Sigmoid colon (tissue), 7 donors: ENCODE measurements around the gene ZP1. TPM values are rescaled to one million over a fixed set of nuclear protein-coding genes. Genes with fewer than 3 reads are reported as not detected.

Experiments used
- DNase-seq: peaks from one replicate; pipeline ENCODE4 v3.0.0-alpha.2; 2019
- H3K27ac ChIP-seq, 4 donors: fragments of 200-600 bp; sonication (generic); one replicate each; pipeline ENCODE4 v1.5.1; 2016 to 2019; ENCODE audit warnings: mild to moderate bottlenecking in 1 of 4
- H3K27me3 ChIP-seq, 3 donors: fragments of 200-600 bp; sonication (generic); one replicate each; pipeline ENCODE4 v1.5.1; 2019; ENCODE audit warnings: mild to moderate bottlenecking in 1 of 3
- H3K36me3 ChIP-seq, 4 donors: fragments of 200-600 bp; sonication (generic); one replicate each; pipeline ENCODE4 v1.5.1; 2016 to 2019
- H3K4me1 ChIP-seq, 4 donors: fragments of 200-600 bp; sonication (generic); one replicate each; pipeline ENCODE4 v1.5.1; 2017 to 2019
- H3K4me3 ChIP-seq, 4 donors: fragments of 200-600 bp; sonication (generic); one replicate each; pipeline ENCODE4 v1.5.1; 2017 to 2019; ENCODE audit warnings: mild to moderate bottlenecking in 2 of 4, moderate library complexity in 1 of 4
- H3K9me3 ChIP-seq, 4 donors: fragments of 200-600 bp in 3 of 4; sonication (generic) in 3 of 4; one replicate each; pipeline versions ENCODE4 v1.5.1 to v1.6.1; 2013 to 2019
- EP300 ChIP-seq, 4 donors: sonication (generic); formaldehyde crosslinking; IDR thresholded peaks; one replicate each; pipeline ENCODE4 v1.6.1; 2017; ENCODE audit warnings: antibody characterized with exemption in 4 of 4
- POLR2A ChIP-seq, 2 donors: fragments of 450-650 bp; IDR thresholded peaks; one replicate each; pipeline ENCODE4 v1.6.1; 2016; ENCODE audit warnings: antibody characterized with exemption in 2 of 2, mild to moderate bottlenecking in 2 of 2, moderate library complexity in 2 of 2
- POLR2AphosphoS5 ChIP-seq, 4 donors: sonication (generic); formaldehyde crosslinking; IDR thresholded peaks; one replicate each; pipeline ENCODE4 v1.6.1; 2017; ENCODE audit warnings: antibody characterized with exemption in 4 of 4
- WGBS, 2 donors: extraction: QIAGEN DNeasy Blood & Tissue Kit; methylation state at CpG; one replicate each; pipeline ENCODE4 v1.1.7; 2013; 5-methylcytosine and 5-hydroxymethylcytosine counted together
- intact Hi-C: fragments of 100-400 bp; cut with DNase I; formaldehyde crosslinking; loops from one replicate; pipeline ENCODE4 v1.15.1; 2023
- polyA plus RNA-seq, 3 donors: library from polyadenylated mRNA; stranded (reverse); fragments of 200-250 nt; gene quantifications; one replicate each; pipeline ENCODE4 v1.2.3, GENCODE V29; 2013
- total RNA-seq, 4 donors: library from RNA; depleted of rRNA; stranded (reverse); fragments of >200 nt; gene quantifications; one replicate each; pipeline ENCODE4 v1.1.0, GENCODE V29; 2016
- TF ChIP-seq, protein P1 (sequence below), 4 experiments: fragments of 450-650 bp in 3 of 4; fragments of 200-600 bp in 1 of 4; IDR thresholded peaks; one replicate each; pipeline ENCODE4 v1.5.1; 2016 to 2019; ENCODE audit warnings: antibody characterized with exemption in 4 of 4, mild to moderate bottlenecking in 3 of 4, moderate library complexity in 2 of 4
- donor health status: healthy with polysubstance abuse.
- donor health status: Bipolar disorder and iron deficiency.
- donor health status: healthy.

ZP1 gene
- total and polyA plus RNA-seq, 7 donors, result 0.15 TPM; not detected in 6

DNA sequence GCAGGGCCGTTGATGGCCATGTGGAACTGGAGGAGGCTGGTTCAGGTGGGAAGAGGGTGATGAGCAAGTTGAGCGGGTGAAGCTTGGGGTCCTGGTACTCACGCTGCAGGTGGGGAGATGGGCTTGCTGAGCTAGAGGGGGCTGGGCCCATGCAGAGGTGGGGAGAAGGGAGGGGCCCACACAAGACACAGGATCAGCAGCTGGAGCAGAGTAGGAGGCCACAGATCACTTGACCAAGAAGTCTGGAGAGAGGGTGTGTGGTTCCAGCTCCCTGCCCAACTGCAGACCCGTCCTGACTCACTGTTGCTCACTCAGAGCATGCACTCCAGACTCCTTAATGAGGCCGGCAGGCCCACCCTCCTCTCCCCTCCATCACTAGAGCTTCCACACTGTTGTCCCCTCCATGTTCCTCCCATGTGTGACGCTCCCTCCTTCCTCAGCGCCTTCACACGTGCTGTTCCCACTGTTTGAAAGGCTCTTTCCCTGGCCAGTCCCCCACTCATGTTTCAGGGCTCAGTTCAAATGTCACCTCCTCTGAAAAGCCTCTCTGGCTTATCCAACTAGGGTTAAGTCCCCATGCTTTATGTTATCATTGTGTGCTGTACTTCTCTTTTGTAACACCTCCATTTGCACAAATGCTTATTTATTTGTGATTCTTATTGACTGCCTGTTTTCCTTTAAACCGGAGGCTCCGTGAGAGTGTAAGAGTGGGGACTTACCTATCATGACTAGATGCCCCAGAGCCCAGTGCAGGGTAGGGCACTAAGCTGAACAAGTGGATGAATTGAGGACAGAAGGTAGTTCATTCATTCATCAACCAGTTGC is 23.1 kb upstream of the ZP1 start:
- Histone ChIP-seq H3K27ac (no peak overlapping the region), H3K4me3 (peak overlapping the region in 2 of 4 donors; percentile 69 to 94), H3K27me3 (no peaks in the 10 kb centered on the region), H3K36me3 (peaks cover 0 to 21% (median 12%) of the 10 kb centered on the region in 4 donors), H3K4me1 (peaks cover 0 to 43% (median 39%) of the 10 kb centered on the region in 4 donors), H3K9me3 (no peaks in the 10 kb centered on the region)
- intact Hi-C loops, result loop anchor here (5.0 kb wide), 2 partner anchors 67 to 318 kb away; partner anchors contain the start of gene VPS37C
- WGBS, 2 donors, result 53 to 65% methylated on average over 10 of the region's 10 CpGs
- no peak for DNase-seq
- TF ChIP-seq POLR2A (IDR thresholded peaks at IDR 0.05), result no peak
- TF ChIP-seq, protein P1, sequence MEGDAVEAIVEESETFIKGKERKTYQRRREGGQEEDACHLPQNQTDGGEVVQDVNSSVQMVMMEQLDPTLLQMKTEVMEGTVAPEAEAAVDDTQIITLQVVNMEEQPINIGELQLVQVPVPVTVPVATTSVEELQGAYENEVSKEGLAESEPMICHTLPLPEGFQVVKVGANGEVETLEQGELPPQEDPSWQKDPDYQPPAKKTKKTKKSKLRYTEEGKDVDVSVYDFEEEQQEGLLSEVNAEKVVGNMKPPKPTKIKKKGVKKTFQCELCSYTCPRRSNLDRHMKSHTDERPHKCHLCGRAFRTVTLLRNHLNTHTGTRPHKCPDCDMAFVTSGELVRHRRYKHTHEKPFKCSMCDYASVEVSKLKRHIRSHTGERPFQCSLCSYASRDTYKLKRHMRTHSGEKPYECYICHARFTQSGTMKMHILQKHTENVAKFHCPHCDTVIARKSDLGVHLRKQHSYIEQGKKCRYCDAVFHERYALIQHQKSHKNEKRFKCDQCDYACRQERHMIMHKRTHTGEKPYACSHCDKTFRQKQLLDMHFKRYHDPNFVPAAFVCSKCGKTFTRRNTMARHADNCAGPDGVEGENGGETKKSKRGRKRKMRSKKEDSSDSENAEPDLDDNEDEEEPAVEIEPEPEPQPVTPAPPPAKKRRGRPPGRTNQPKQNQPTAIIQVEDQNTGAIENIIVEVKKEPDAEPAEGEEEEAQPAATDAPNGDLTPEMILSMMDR (IDR thresholded peaks at IDR 0.05), result no peak
- no peak for TF ChIP-seq EP300 (IDR thresholded peaks at IDR 0.05)
- no peak for TF ChIP-seq POLR2AphosphoS5 (IDR thresholded peaks at IDR 0.05)

DNA sequence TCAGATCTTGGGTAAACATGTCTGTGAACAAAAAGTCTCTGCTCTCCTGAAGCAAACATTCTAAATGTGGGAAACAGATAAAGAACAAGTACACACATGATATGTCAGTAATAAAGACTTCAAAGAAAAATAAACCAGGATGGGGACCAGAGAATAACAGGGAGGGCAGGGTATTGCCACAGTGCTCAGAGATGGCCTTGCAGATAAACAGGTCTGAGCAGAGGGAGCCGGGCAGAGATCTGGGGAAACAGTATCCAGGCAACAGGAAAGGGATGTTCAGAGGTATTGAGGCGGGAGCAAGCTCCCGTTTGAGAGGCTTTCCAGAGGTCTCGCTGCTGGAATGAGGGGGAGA is 22.5 kb upstream of the ZP1 start:
- Histone ChIP-seq H3K4me1 (peaks cover 0 to 43% (median 39%) of the 10 kb centered on the region in 4 donors), H3K36me3 (peaks cover 0 to 27% (median 17%) of the 10 kb centered on the region in 4 donors), H3K27me3 (no peaks in the 10 kb centered on the region), H3K9me3 (no peaks in the 10 kb centered on the region), H3K27ac (no peak overlapping the region), H3K4me3 (no peak overlapping the region)
- WGBS, 2 donors, result 47 to 60% methylated on average over 4 of the region's 4 CpGs
- DNase-seq, result no peak
- intact Hi-C loops, result loop anchor here (5.0 kb wide), 2 partner anchors 68 to 317 kb away; partner anchors contain the start of gene VPS37C
- TF ChIP-seq, protein P1 (IDR thresholded peaks at IDR 0.05), result no peak

DNA sequence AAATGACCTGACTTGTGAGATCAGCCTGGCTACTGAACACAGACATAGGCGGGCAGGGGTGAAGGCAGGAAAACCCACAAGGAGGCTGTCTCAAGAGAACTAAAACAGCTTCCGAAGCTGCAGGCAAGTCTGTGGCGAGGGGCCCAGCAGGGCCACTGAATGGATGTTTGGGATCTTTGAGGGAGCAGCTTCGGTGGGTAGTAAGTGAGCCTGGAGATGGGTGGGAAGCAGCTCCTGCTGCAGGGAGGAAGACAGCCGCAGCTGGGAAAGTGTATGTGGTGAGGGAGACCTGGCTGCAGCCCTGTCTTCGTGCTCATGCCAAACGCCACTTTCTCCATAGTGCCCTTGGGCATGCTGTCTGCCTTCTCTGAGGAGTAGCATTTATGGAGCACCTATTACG is 22.0 kb upstream of the ZP1 start:
- WGBS, 2 donors, result 91 to 92% methylated on average over 8 of the region's 8 CpGs
- intact Hi-C loops, result no loop called here
- Histone ChIP-seq H3K27ac (no peak overlapping the region), H3K4me1 (peaks cover 0 to 43% (median 39%) of the 10 kb centered on the region in 4 donors), H3K36me3 (peaks cover 0 to 32% (median 22%) of the 10 kb centered on the region in 4 donors), H3K9me3 (no peaks in the 10 kb centered on the region), H3K27me3 (no peaks in the 10 kb centered on the region), H3K4me3 (no peak overlapping the region)
- no peak for TF ChIP-seq POLR2AphosphoS5 (IDR thresholded peaks at IDR 0.05)
- TF ChIP-seq, protein P1 (IDR thresholded peaks at IDR 0.05), result no peak
- no peak for TF ChIP-seq POLR2A (IDR thresholded peaks at IDR 0.05)
- no peak for TF ChIP-seq EP300 (IDR thresholded peaks at IDR 0.05)
- DNase-seq, result no peak

DNA sequence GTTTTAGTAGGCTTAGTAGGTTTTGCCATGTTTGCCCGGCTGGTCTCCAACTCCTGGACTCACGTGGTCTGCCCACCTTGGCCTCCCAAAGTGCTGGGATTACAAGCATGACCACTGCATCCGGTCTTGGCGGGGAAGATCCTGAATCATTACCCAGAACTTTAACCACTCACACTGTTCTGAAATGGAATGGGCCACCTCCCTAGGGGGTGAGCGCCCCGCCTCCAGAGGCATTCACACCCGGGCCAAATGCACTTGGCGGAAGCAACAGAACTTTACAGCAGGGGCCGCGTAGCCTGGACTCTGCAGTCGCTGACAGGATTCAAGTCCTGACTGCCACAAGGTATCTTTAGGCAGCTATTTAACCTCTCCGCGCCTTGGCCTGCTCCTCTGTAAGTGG is 20.1 kb upstream of the ZP1 start:
- Histone ChIP-seq H3K9me3 (no peaks in the 10 kb centered on the region), H3K27me3 (peaks cover 0 to 6% (median 0%) of the 10 kb centered on the region in 3 donors), H3K36me3 (peaks cover 4 to 45% (median 31%) of the 10 kb centered on the region in 4 donors), H3K4me3 (no peak overlapping the region), H3K27ac (no peak overlapping the region), H3K4me1 (peaks cover 0 to 31% (median 28%) of the 10 kb centered on the region in 4 donors)
- no peak for DNase-seq
- WGBS, 2 donors, result 73 to 84% methylated on average over 13 of the region's 13 CpGs
- TF ChIP-seq, protein P1 (IDR thresholded peaks at IDR 0.05), result no peak
- TF ChIP-seq POLR2AphosphoS5 (IDR thresholded peaks at IDR 0.05) (no peak), EP300 (IDR thresholded peaks at IDR 0.05) (no peak), POLR2A (IDR thresholded peaks at IDR 0.05) (no peak)
- intact Hi-C loops, result no loop called here
